SKM-1 (cell line): ENCODE results near the gene CNFN.
"Not testable (repeated sequence)": the region's sequence is repeated elsewhere in the genome, so short reads cannot be mapped to it uniquely, and the experiment has no call there.

Experiments used
- DNase-seq: peaks from one replicate; lab custom pipeline; 2025; ENCODE audit not compliant: unreplicated experiment; lab: John Stamatoyannopoulos, UW

CNFN gene

GRCh38 chr19:42351079-42351735 is 38.9 kb downstream of the CNFN start:
- no peak for DNase-seq

GRCh38 chr19:42350417-42350816 is 39.7 kb downstream of the CNFN start:
- no peak for DNase-seq

GRCh38 chr19:42349378-42350107 is 40.6 kb downstream of the CNFN start:
- no peak for DNase-seq

- no peak for DNase-seq
These were observed 41.9 kb downstream of the CNFN start for GRCh38 chr19:42348211-42348610.

- no peak for DNase-seq
These were observed 44.8 kb downstream of the CNFN start for GRCh38 chr19:42345191-42345812.

- DNase-seq, result no peak
These were observed 45.7 kb downstream of the CNFN start for GRCh38 chr19:42344336-42344893.

- no peak for DNase-seq
These were observed 46.6 kb downstream of the CNFN start for GRCh38 chr19:42343344-42344110.

- not testable (repeated sequence) for DNase-seq
These were observed 50.2 kb downstream of the CNFN start for GRCh38 chr19:42339922-42340321.

- DNase-seq, result not testable (repeated sequence)
These were observed 50.8 kb downstream of the CNFN start for GRCh38 chr19:42339126-42339860.
